DND-41 (cell line): ENCODE data around the gene OR7C1.

Source experiments
- ATAC-seq: fragments of 200-7000 bp; cut with Tn5 transposase; 3 replicates; pipeline ENCODE4 v1.9.1; 2021; ENCODE audit warnings: low read depth; ENCODE audit not compliant: insufficient read depth
- DNase-seq: peaks from one replicate; pipeline ENCODE4 v3.0.0-alpha.2; 2020
- H2AFZ ChIP-seq: 2 replicates; pipeline ENCODE4 v1.6.0; 2012; ENCODE audit warnings: low read depth, low read length
- H3K27ac ChIP-seq: 2 replicates; pipeline ENCODE4 v1.5.1; 2012; ENCODE audit warnings: low read length, inconsistent platforms
- H3K27me3 ChIP-seq: fragments of 200-600 bp; sonication (generic); 2 replicates; pipeline ENCODE4 v1.6.0; 2012; ENCODE audit warnings: low read length, mild to moderate bottlenecking, inconsistent platforms; ENCODE audit not compliant: insufficient read depth, poor library complexity
- H3K36me3 ChIP-seq: 2 replicates; pipeline ENCODE4 v1.5.1; 2012; ENCODE audit warnings: low read length, inconsistent platforms; ENCODE audit not compliant: insufficient read depth
- H3K4me1 ChIP-seq: 2 replicates; pipeline ENCODE4 v1.5.1; 2012; ENCODE audit warnings: mild to moderate bottlenecking, low read length; ENCODE audit not compliant: insufficient read depth
- H3K4me2 ChIP-seq: 2 replicates; pipeline ENCODE4 v1.6.0; 2012; ENCODE audit warnings: mild to moderate bottlenecking, moderate library complexity, low read length, inconsistent platforms; ENCODE audit not compliant: insufficient read depth
- H3K4me3 ChIP-seq, 2 experiments: fragments of 200-600 bp in 1 of 2; shearing (Covaris generic) in 1 of 2; 2 replicates each; pipeline ENCODE4 v1.5.1; 2012 to 2016; ENCODE audit warnings: inconsistent platforms in 2 of 2, low read length in 2 of 2, mild to moderate bottlenecking in 2 of 2, low read depth in 1 of 2, moderate library complexity in 1 of 2
- H3K79me2 ChIP-seq: 2 replicates; pipeline ENCODE4 v1.6.0; 2012; ENCODE audit warnings: low read length, inconsistent platforms; ENCODE audit not compliant: insufficient read depth
- H3K9ac ChIP-seq: 2 replicates; pipeline ENCODE4 v1.6.0; 2012; ENCODE audit warnings: low read depth, mild to moderate bottlenecking, inconsistent platforms, low read length, moderate library complexity
- H3K9me3 ChIP-seq: 2 replicates; pipeline ENCODE4 v1.5.1; 2012; ENCODE audit warnings: low read length, moderate library complexity, mild to moderate bottlenecking, inconsistent platforms; ENCODE audit not compliant: insufficient read depth, severe bottlenecking
- H4K20me1 ChIP-seq: 2 replicates; pipeline ENCODE4 v1.6.0; 2012; ENCODE audit warnings: low read length; ENCODE audit not compliant: insufficient read depth
- CTCF ChIP-seq: IDR thresholded peaks from 2 replicates; pipeline ENCODE4 v1.5.1; 2012; ENCODE audit warnings: borderline replicate concordance, low read length, moderate library complexity, mild to moderate bottlenecking; ENCODE audit not compliant: poor library complexity, severe bottlenecking; ENCODE audit errors: extremely low read depth
- EZH2 ChIP-seq: IDR thresholded peaks from 3 replicates; pipeline ENCODE4 v1.6.1; 2012; ENCODE audit warnings: borderline replicate concordance, low read depth, mild to moderate bottlenecking, moderate library complexity, low read length, inconsistent platforms; ENCODE audit not compliant: severe bottlenecking

The OR7C1 gene

GRCh38 chr19:14764401-14764800 lies 70.6 kb downstream of the OR7C1 start:
- no peak overlapping the region for H2AFZ ChIP-seq
- TF ChIP-seq CTCF: no peak
- TF ChIP-seq EZH2: no peak
- no peak overlapping the region for H3K9ac ChIP-seq
- no peaks in the 10 kb centered on the region for H3K9me3 ChIP-seq
- H3K79me2 ChIP-seq: no peaks in the 10 kb centered on the region
- no peak overlapping the region for H3K4me3 ChIP-seq
- DNase-seq (no peak), ATAC-seq (no peak)
- H4K20me1 ChIP-seq: no peaks in the 10 kb centered on the region; the same call in 1 of the 2 replicates
- H3K27me3 ChIP-seq: no peaks in the 10 kb centered on the region
- no peak overlapping the region for H3K4me2 ChIP-seq
- H3K27ac ChIP-seq: no peak overlapping the region
- no peaks in the 10 kb centered on the region for H3K4me1 ChIP-seq
- peaks cover 24% of the 10 kb centered on the region for H3K36me3 ChIP-seq

GRCh38 chr19:14763497-14764145 lies 71.4 kb downstream of the OR7C1 start:
- Histone ChIP-seq H3K4me2 (no peak overlapping the region), H2AFZ (no peak overlapping the region), H4K20me1 (no peaks in the 10 kb centered on the region; the same call in 1 of the 2 replicates), H3K36me3 (peaks cover 19% of the 10 kb centered on the region), H3K4me1 (no peaks in the 10 kb centered on the region), H3K27me3 (no peaks in the 10 kb centered on the region), H3K9me3 (no peaks in the 10 kb centered on the region), H3K27ac (no peak overlapping the region), H3K4me3 (no peak overlapping the region), H3K9ac (no peak overlapping the region), H3K79me2 (no peaks in the 10 kb centered on the region)
- TF ChIP-seq EZH2 (no peak), CTCF (no peak)
- no peak for ATAC-seq
- DNase-seq: no peak

- no peaks in the 10 kb centered on the region for H3K79me2 ChIP-seq
- H3K27me3 ChIP-seq: no peaks in the 10 kb centered on the region
- no peak for ATAC-seq
- TF ChIP-seq EZH2 (no peak), CTCF (no peak)
- H2AFZ ChIP-seq: no peak overlapping the region
- H3K4me2 ChIP-seq: no peak overlapping the region
- H3K9ac ChIP-seq: no peak overlapping the region
- no peaks in the 10 kb centered on the region for H4K20me1 ChIP-seq
- no peaks in the 10 kb centered on the region for H3K4me1 ChIP-seq
- H3K9me3 ChIP-seq: no peaks in the 10 kb centered on the region
- no peak overlapping the region for H3K4me3 ChIP-seq
- no peak overlapping the region for H3K27ac ChIP-seq
- no peak for DNase-seq
- peaks cover 7% of the 10 kb centered on the region for H3K36me3 ChIP-seq
Observed at GRCh38 chr19:14762111-14762510, 72.9 kb downstream of the OR7C1 start.
